Measurements from ENCODE around the gene RBP2. TPM values are rescaled to one million over a fixed set of nuclear protein-coding genes. Genes with fewer than 3 reads are reported as not detected.

The RBP2 gene
- not detected in 2 replicates for total RNA-seq
- not detected in 2 replicates for polyA plus RNA-seq
- polyA plus RNA-seq (2011; cell fraction: cytosol; rRNA removed), result not detected in 2 replicates
- polyA plus RNA-seq (2011; cell fraction: nucleus; rRNA removed), result not detected in 2 replicates
- not detected in 2 replicates for polyA plus RNA-seq (2012)
- not detected in 2 replicates for polyA minus RNA-seq
- polyA minus RNA-seq (2011; cell fraction: cytosol; rRNA and poly(A)+ RNA removed), result not detected
- polyA minus RNA-seq (2011; cell fraction: nucleus; rRNA and poly(A)+ RNA removed), result not detected in 2 replicates
- Bru-seq, nascent RNA, result not detected
- not detected for BruChase-seq, experiment 1, labeled RNA remaining after a 6-hour chase
- BruChase-seq, experiment 2, labeled RNA remaining after a 2-hour chase, result not detected
- long read RNA-seq, result 0 reads

DNA sequence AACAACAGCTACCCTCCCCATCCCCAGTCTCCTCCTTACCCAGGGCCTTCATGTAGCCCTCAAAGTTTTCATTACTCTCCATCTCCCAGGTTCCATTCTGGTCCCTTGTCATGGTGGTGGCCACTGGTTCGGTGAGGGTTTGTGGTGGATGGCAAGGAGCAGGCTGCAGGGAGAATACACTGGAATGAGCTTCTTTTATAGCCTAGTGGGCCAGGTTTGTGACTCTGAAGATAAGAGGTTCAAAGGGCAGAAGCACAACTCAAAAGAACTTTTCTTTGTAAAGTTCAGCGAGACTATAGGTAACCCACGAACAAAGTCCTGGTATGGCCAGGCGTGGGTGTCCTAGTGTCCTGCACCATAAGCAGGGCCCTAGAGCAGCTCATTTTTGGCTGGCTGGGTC, at the start of gene RBP2:
Gene RBP2, minus strand, starts transcription at position 169 of the 400 bp plus-strand sequence. Its CDS starts 57 bp downstream, at position 112.
- H3K27me3 ChIP-seq (ENCODE audit: control insufficient read depth in 2 of 2, insufficient read depth in 2 of 2, low read length in 2 of 2), result no peaks in the 10 kb centered on the region
- no peak for FAIRE-seq
- no peaks in the 10 kb centered on the region for H3K4me1 ChIP-seq (ENCODE audit: control insufficient read depth, extremely low read depth, insufficient read depth, low read length)
- H4K20me1 ChIP-seq (replicated peaks; ENCODE audit: control insufficient read depth, extremely low read depth, insufficient read depth, low read length), result no peaks in the 10 kb centered on the region
- dilution Hi-C loops (cut with MboI; ENCODE audit: extremely low pct_ligation_motif_present, low sequenced_read_pairs) (no loop called here), intact Hi-C loops (cut with micrococcal nuclease) (no loop called here)
- no peak for DNase-seq (ENCODE audit: low read depth, low spot score)
- no peak within 1 kb of the TSS for H2AFZ ChIP-seq (ENCODE audit: low read depth, low read length)
- H3K9ac ChIP-seq (replicated peaks; ENCODE audit: extremely low read depth, insufficient read depth, low read length), result no peak within 1 kb of the TSS
- CTCF ChIA-PET, result no interaction called here
- POLR2A ChIA-PET, result no interaction called here
- no peaks in the 10 kb centered on the region for H3K36me3 ChIP-seq (ENCODE audit: control insufficient read depth in 2 of 2, extremely low read depth in 1 of 2, insufficient read depth in 2 of 2, low read length in 2 of 2)
- no TSS peak for BruUV-seq (replicated peaks)
- no peak within 1 kb of the TSS for H3K4me2 ChIP-seq (ENCODE audit: insufficient read depth, low read length)
- H3K79me2 ChIP-seq (ENCODE audit: control insufficient read depth, insufficient read depth, low read length), result no peaks in the 10 kb centered on the region
- no peaks in the 10 kb centered on the region for H3K9me1 ChIP-seq (replicated peaks; ENCODE audit: control insufficient read depth, extremely low read depth, insufficient read depth, low read length)
- H3K9me3 ChIP-seq (replicated peaks; ENCODE audit: control insufficient read depth, insufficient read depth, low read length), result no peaks in the 10 kb centered on the region
- TF ChIP-seq EZH2 (IDR thresholded peaks at IDR 0.05; ENCODE audit: borderline replicate concordance, low read depth, low read length, severe bottlenecking), result no peak
- no peak for TF ChIP-seq FOS (IDR thresholded peaks at IDR 0.05; ENCODE audit: borderline replicate concordance, insufficient read depth, low read length)
- TF ChIP-seq, protein P1, sequence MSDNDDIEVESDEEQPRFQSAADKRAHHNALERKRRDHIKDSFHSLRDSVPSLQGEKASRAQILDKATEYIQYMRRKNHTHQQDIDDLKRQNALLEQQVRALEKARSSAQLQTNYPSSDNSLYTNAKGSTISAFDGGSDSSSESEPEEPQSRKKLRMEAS (IDR thresholded peaks at IDR 0.05; ENCODE audit: insufficient read depth, insufficient read length), result no peak
- TF ChIP-seq POLR2AphosphoS5 (IDR thresholded peaks at IDR 0.05; ENCODE audit: insufficient read depth, low read depth, low read length), result no peak
- no peak for TF ChIP-seq GATA2 (IDR thresholded peaks at IDR 0.05; ENCODE audit: insufficient read depth, insufficient read length, low read depth, low read length)
- no peak for TF ChIP-seq POLR2A (IDR thresholded peaks at IDR 0.05; ENCODE audit: low read depth, low read length)
- TF ChIP-seq JUN (IDR thresholded peaks at IDR 0.05; ENCODE audit: borderline replicate concordance, insufficient read depth, insufficient read length, low read depth), result no peak
- TF ChIP-seq, protein P2, sequence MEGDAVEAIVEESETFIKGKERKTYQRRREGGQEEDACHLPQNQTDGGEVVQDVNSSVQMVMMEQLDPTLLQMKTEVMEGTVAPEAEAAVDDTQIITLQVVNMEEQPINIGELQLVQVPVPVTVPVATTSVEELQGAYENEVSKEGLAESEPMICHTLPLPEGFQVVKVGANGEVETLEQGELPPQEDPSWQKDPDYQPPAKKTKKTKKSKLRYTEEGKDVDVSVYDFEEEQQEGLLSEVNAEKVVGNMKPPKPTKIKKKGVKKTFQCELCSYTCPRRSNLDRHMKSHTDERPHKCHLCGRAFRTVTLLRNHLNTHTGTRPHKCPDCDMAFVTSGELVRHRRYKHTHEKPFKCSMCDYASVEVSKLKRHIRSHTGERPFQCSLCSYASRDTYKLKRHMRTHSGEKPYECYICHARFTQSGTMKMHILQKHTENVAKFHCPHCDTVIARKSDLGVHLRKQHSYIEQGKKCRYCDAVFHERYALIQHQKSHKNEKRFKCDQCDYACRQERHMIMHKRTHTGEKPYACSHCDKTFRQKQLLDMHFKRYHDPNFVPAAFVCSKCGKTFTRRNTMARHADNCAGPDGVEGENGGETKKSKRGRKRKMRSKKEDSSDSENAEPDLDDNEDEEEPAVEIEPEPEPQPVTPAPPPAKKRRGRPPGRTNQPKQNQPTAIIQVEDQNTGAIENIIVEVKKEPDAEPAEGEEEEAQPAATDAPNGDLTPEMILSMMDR (IDR thresholded peaks at IDR 0.05; ENCODE audit: extremely low read depth in 1 of 2, insufficient read depth in 1 of 2, low read depth in 1 of 2, low read length in 2 of 2), result no peak
- TF ChIP-seq MYC (IDR thresholded peaks at IDR 0.05; ENCODE audit: low read depth, low read length), result no peak
- no peak within 1 kb of the TSS for H3K4me3 ChIP-seq (replicated peaks in 1 of 3; ENCODE audit: insufficient read depth in 1 of 3, low read depth in 1 of 3, low read length in 3 of 3)
- H3K27ac ChIP-seq (ENCODE audit: insufficient read depth, low read depth, low read length), result no peak within 1 kb of the TSS
